Posterior cingulate gyrus (tissue), 11 donors: Measurements from ENCODE around the gene C5orf52.
"Not testable (repeated sequence)": the region's sequence is repeated elsewhere in the genome, so short reads cannot be mapped to it uniquely, and the experiment has no call there.

ENCODE experiments used
- DNase-seq, 10 donors: peaks; one replicate each; pipeline versions ENCODE4 v3.0.0 to v3.0.0-alpha.2; 2020 to 2021; ENCODE audit warnings: mixed read lengths in 3 of 10
- intact Hi-C: fragments of 100-400 bp; cut with DNase I; formaldehyde crosslinking; loops from one replicate; pipeline ENCODE4 v1.15.1; 2023

C5orf52 gene

GRCh38 chr5:157718519-157718918 is 47.2 kb downstream of the C5orf52 start:
- intact Hi-C loops = loop anchor here (1.0 to 10.0 kb wide), 5 partner anchors 144 to 390 kb away; partner anchors contain the start of gene ADAM19
- peak in 5 of 10 donors; percentile 9 to 85 (median 28) for DNase-seq

GRCh38 chr5:157719245-157719644 is 47.9 kb downstream of the C5orf52 start:
- no peak for DNase-seq
- intact Hi-C loops = loop anchor here (5.0 to 10.0 kb wide), 3 partner anchors 144 to 354 kb away; partner anchors contain the start of gene ADAM19

GRCh38 chr5:157721159-157721558 is 49.8 kb downstream of the C5orf52 start:
- intact Hi-C loops = no loop called here
- DNase-seq = peak in 1 of 10 donors; percentile 52

GRCh38 chr5:157722895-157723294 is 51.6 kb downstream of the C5orf52 start:
- intact Hi-C loops = not testable (repeated sequence)

GRCh38 chr5:157726607-157727006 is 55.3 kb downstream of the C5orf52 start:
- intact Hi-C loops, DNase-seq: not testable (repeated sequence)

More at GRCh38 chr5:157722895-157723294, 51.6 kb downstream of the C5orf52 start:
- not testable (repeated sequence) for DNase-seq

GRCh38 chr5:157727858-157728257 is 56.5 kb downstream of the C5orf52 start:
- intact Hi-C loops = not testable (repeated sequence)

More at GRCh38 chr5:157727858-157728257, 56.5 kb downstream of the C5orf52 start:
- not testable (repeated sequence) for DNase-seq
